Cerebellar nuclear complex (tissue), 1 donor: ENCODE data around the gene SPHKAP.
"Not testable (repeated sequence)": the region's sequence is repeated elsewhere in the genome, so short reads cannot be mapped to it uniquely, and the experiment has no call there.

Experiments
- DNase-seq, 2 experiments: peaks; one replicate each; lab custom pipeline; 2025; lab: John Stamatoyannopoulos, UW

Gene SPHKAP

DNA sequence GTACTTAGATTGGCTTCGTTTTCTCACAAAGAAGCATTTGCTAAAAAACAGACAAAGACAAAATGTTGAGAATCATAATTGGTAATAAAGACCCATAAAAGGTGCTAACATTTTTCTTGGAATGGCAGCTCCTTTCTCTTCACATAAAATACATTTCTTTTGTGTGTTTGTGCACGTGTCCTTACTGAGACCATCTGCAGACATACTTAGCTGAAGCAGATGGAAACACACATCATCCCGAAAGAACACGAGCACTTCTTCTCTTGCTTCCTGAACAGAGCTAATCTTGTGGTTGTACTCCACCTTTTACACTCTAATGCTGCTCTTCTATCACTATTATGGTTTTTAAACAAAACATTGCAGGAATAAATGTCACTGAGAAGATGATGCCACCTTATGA lies 142.5 kb downstream of the SPHKAP start:
- no peak for DNase-seq

- DNase-seq = no peak
Measured at GRCh38 chr2:228037915-228038314, 143.6 kb downstream of the SPHKAP start.

DNA sequence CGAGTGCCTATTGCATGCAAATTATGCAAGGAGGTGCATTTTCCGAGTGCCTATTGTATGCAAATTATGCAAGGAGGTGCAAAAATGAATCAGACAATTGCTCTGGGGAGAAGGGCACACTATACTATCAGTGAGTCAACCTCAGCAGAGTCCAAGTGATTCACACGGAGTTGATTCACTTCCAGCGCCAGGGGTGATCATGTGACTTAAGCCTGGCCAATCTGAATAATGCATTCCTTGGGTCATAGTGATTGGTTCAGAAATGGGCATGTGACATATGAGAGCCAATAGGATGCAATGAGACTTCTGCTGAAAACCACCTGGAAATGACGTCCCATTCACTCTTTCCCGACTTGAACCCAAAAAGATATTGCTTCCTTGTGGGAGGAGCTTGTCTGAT lies 157.9 kb downstream of the SPHKAP start:
- DNase-seq = no peak

DNA sequence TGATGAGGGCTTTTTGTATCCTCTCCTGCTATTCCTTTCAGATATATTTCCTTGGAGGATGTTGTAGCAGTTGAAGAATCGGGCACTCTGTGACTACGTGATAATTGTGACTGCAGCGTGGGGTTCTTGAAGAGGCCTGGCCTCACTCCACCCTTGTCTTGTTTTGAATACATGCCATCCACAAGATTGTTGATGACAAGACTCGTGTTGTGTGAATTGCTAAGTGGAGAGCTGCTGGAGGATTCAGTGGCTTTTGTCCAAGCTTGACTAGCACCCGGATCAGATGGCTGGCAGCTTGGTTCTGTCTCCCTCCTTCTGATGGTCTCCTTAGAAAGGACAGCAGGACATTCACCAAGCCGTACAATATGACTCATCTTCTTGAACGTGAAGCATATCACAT lies 163.2 kb downstream of the SPHKAP start:
- no peak for DNase-seq

DNA sequence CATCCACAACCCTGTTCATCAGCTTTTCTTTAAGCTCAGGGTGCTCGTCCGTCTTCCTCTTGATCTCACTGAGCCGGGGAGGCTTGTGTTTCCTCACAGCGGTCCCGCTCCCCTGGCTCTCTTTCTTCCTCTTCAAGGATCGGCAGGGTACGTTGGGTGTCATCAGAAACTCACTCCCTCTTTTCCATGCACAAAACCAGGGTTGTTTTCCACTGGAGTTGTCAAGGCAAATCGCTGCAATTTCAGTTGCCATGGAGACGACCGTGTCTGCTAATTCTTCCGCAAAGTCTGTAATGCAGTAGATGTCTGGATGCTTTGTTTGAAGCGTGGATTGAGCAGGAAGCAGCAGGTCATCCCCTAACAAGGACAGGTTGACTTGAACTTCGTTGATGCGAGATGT lies 163.7 kb downstream of the SPHKAP start:
- DNase-seq = no peak

DNA sequence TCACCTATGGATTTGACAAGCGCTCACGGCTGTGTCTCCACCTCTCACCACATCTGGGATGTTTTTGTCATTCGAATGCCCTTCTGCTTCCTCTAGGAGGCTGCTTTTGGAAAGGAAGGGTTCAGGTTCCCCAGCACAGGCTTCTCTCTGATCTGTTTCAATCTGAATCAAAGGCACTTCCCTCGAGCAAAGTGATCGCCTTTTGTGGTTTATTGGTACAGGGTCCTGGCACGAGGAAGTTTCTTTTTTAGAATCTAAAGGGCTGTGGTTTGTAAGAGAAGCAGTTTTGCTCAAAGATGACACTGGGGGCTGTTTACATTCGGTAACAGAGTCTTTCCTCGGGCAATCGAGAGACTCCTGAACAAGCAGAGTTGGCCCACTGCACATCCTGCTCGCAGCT lies 165.1 kb downstream of the SPHKAP start:
- no peak for DNase-seq

DNA sequence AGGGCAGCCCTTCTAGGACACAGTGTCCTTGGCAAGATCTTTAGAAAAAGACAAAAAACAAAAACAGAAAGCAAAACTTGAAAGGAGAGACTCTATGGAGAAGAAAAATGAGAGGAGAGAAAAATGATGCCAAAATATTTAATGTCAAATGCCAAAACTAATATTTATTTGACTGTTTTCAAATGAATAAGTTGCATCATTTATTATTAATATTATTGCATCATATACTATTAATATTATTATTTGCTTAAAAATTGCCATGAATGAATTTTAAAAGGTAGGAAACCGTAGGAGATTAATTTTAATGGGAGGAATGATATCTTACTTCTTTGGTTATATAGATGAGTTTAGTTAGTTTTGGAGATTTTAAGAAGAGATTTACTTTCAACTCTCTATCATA lies 165.7 kb downstream of the SPHKAP start:
- no peak for DNase-seq

GRCh38 chr2:227996366-227996765 lies 185.1 kb downstream of the SPHKAP start:
- DNase-seq = no peak

DNA sequence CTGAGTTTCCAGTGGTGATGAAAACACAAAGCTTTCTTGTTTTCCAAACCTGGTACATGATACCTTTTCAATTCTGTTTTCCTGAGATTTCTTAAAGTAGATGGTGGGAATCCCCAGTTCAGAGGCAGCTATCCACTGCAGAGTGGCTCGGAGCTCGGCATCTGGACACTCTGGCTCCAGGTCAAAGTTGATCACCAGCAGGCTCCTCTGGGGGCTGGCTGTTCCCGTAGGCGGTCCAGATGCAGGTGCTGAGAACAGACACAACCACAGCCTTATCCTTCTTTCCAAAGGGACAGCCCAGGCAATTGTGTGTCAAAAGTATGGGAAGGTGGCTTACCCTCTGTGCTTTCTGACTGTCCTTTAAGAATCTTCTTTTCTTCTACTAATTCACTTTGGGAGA lies 190.6 kb downstream of the SPHKAP start:
- no peak for DNase-seq

GRCh38 chr2:227973241-227973640 lies 208.2 kb downstream of the SPHKAP start:
- DNase-seq = no peak

GRCh38 chr2:227971619-227972230 lies 209.8 kb downstream of the SPHKAP start:
- DNase-seq = no peak

DNA sequence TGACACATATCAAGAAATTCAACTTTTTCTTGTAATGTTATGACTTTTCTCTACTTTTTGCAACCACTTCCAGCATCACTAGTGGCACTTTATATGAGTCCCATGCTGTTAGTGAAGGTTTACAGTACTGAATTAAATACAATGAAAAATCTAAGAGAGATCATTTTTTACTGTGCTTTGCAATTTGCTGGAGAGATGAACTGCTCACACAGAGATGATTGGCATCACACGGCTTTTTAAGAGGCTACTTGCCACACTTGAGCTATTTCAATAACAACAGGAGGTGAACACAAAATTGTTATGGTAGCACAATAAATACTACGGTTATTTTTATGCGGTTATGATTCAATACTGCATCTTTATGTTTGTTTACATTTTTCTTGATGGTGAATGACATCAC lies 221.2 kb downstream of the SPHKAP start:
- no peak for DNase-seq

DNA sequence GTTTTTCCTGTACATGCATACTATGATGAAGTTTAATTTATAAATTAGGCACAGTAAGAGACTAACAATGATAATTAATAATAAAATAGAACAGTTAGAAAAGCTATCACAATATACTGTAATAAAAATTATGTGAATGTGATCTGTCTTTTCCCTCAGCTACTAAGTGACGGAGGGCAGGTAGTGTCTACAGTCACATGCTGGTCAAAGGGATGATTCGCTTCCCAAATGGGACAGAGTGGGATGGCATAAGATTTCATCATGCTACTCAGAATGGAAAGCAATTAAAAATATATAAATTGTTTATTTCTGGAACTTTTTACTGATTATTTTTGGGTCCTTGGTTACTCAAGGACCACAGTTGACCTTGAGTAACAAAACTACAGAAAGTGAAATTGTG lies 238.5 kb downstream of the SPHKAP start:
- DNase-seq = no peak

DNA sequence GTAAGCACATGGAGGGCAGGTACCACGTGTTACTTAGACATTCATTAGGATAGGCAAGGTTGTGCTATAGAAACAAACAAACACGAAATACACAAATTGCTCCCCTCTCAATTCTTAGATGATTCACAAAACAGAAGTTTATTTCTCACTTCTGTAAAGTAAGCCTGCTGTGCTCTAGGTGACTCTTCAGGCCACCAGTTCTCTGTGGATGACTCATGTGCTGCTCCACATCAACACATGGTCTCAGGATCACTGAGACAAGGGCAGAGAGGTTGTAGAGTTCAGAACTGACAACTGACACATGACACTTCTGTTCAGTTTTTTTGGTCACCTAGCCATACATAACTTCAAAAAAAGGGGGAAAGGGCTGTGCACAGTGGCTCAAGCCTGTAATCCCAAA lies 239.5 kb downstream of the SPHKAP start:
- no peak for DNase-seq

- DNase-seq = peak in 1 of 2 experiments; percentile 11
Measured at GRCh38 chr2:227939271-227940027, 242.0 kb downstream of the SPHKAP start.

DNA sequence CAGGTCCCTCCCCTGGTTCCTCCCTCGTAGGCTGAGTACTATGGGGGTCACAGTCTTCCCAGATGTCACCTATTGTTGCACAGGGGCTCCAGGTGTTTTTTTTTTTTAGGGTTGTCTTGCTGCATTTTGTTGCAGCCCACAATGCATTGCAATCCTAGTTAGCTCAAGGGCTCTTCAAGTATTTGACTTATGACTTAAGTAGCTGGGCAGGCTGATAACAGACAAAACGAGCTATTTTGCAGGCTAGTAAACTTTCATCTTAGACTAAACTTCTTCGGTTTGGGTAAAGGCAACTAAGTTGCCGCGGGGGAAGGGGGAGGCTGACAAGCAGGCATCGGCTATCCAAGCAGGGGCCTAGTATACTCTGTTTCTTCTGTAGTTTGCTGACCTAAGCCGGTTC lies 245.2 kb downstream of the SPHKAP start:
- not testable (repeated sequence) for DNase-seq

GRCh38 chr2:227933884-227934283 lies 247.6 kb downstream of the SPHKAP start:
- DNase-seq = no peak

- DNase-seq = no peak
Measured at GRCh38 chr2:227932403-227932802, 249.1 kb downstream of the SPHKAP start.

DNA sequence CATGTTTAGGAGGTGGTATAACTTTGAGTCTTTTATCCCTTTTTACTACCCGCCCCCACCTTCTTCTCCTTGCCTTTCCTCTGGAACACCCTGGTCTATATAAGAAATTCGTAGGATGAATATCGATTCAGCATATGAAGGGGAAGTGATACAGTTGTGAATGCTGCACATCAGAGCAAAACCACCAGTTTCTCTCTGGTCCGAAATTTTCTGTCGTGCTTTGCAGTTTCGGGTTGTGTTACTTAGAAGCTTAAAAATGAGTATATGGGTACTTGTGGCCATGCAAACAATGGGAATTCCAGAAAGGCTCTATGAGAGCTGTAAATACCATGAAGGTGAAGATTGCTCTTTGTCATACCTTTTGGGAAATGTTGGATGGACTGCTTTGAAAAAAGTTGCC lies 249.5 kb downstream of the SPHKAP start:
- no peak for DNase-seq
